HG03575 (cell line): ENCODE data around the gene RAC2.

Experiments
- ATAC-seq: cut with Tn5 transposase; IDR thresholded peaks from one replicate; pipeline ENCODE4 v1.9.1; 2021; ENCODE audit not compliant: unreplicated experiment, insufficient number of reproducible peaks, low FRiP score; ENCODE audit errors: extremely low read depth

RAC2 gene

DNA sequence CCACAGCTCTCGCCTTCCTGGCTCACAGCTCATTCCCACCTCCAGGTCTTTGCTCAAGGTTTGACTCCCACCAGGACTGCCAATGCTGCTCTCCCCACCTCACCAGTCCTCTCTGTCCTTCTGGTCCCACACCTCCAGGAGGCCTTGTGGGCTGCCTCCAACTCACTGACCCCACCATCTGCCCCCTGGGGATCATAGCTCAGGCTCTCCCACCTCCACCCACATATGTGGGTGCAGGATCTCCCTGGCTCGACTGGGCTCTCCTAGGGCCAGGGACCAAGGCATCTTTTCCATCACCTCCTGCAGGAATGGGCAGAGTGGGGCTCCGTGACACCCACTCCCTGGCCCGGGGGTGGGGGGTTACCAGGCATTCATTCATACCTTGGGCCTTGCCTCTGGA lies 18.0 kb downstream of the RAC2 start:
- ATAC-seq = no peak

DNA sequence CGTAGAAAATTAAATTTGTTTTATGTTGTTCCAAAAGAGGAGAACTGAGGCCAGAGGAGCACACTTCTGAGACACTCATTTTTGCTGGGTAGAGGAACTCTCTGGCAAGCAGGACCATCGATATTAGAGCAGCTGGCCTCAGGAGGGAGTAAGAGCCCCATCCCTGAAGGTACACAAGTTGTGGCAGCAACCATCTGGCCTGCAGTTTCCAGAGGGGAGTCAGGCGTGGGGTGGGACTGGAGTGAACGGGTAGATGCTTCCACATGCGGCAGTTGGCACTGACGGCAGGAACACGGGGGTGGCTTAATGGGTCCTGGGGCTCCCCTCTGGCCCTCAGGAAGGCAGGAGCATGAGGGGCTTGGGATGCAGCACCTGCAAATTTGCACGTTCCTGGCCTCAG lies 18.6 kb downstream of the RAC2 start:
- ATAC-seq = no peak

DNA sequence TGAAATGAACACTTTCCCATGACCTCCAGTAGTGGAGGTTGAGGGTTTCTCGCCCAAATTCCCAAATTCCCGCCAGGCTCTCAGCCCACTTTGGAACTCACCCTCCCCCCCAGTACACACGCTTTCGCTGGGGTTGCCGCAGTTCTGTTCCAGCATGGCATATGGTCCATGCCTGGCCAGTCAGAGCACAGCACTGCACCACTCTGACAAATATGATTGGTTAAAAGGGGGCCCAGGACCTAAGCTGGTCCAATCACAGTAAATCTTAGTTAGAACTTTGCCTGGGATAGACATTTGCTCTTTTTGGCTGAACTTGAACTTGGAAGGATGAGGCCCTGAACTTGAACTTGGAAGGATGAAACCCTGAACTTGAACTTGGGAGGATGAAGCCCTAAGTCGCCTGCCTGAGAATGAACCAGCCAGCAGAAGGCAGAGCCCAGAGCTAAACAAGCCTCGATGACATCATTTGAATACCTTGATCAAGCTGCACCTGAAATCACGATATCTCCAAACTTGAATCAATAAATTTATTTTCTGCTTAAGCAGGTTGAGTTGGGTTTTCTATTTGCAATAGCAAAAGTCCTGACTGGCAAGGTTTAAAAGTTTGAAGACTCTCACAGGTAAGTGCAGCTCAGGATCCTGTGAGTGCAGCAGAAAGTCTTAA lies 19.2 kb downstream of the RAC2 start:
- no peak for ATAC-seq

DNA sequence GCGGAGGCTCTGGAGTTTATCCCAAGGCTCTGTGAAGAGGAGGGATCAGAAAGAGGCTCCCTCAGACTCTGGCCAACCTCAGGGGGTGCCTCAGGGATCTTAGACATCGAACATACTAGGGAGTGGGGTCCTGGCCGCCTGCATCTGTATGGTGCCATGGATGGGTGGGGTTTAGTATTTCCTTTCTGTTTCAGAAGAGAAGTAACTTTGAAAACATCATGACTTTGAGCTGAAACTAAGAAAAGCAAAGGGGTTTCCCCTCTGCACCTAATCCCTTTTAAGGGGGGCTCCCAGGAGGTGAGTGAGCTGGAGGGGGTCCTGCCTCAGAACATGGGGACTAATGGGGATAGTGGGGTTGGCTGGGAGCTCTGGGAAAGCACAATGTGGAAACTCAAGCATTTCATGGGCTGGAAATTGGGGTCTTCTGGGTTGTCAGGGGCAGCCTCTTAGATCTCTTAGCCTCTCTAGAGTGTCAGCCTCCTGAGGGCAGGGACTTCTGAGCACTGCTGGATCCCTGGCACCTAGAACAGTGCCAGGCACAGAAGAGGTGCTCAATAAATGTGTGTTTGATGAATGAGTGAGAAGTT lies 20.0 kb downstream of the RAC2 start:
- no peak for ATAC-seq

DNA sequence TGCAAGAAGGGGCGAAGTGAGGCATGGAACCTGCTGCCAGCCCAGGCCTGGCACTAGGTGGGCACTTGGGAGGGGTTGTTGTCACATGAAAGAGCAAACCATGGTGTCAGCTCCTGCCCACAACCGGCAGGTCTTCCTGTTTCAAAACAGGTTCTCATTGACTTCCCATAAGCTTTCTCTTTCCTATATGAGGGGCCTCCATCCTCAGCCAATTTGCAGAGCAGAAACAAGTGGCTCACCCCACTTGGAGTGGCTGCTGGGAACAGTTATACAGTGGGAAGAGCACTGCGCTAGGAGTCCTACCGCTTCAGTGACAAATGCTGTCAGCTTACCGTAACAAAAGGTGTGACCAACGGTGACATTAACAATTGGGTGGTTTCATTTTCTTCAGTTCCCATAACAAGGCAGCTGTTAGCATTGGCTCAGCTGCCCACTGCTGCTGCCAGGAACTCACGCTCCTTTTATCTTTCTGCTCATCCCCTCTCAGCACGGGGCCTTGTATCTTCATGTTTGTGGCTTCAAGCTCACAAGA lies 21.6 kb downstream of the RAC2 start:
- ATAC-seq = no peak

DNA sequence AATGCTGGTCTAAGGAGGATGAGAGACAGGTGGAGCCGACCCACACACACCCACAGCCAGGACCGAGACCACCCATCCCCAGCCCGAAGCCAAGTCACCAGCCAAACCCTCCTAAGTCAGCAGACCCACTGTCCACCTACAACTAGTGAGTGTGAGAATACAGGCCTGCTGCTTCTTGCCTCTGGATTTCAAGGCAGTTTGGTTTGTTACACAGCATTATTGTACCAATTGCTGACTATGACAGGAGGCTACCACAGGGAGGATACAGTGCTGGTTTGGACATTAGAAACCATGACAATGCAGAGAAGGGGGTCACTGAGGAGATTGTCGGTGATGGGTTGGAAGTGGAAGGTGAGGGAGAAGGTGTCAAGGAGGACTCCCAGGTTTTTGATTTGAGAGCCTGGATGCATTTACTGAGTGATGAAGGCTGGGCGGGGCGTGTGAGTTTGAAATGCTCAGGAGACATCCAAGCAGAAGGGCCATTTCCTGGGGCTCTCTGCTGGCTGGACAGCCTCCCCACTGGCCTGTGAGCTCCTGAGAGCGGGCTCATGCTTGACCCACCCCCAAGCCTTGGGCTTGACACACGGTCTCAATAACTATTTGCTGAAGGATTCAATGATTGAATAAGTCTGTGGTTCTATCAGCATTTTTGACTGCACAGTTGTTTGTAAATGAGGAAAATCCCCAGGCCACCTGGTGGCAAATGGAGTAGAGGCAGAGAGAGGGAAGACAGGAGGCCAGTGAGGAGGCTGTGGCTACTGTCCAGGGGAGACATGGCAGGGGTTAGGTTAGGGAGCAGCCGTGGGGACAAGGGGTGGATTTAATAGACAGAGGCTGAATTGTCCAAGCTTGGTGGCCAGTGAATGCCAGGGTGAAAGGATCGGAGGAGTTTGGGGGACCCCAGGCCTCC lies 22.4 kb downstream of the RAC2 start:
- ATAC-seq = no peak

DNA sequence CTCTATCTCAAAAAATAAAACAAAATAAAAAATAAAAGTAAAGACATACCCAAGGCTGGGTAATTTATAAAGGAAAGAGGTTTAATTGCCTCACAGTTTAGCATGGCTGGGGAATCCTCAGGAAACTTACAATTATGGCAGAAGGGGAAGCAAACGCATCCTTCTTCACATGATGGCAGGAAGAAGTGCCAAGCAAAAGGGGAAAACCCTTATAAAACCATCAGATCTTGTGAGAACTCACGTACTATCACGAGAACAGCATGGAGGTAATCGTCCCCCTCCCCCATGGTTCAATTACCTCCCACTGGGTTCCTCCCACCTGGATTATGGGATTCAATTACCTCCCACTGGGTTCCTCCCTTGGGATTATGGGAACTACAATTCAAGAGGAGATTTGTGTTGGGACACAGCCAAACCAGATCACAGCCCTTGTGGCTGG lies 23.5 kb downstream of the RAC2 start:
- ATAC-seq = no peak

DNA sequence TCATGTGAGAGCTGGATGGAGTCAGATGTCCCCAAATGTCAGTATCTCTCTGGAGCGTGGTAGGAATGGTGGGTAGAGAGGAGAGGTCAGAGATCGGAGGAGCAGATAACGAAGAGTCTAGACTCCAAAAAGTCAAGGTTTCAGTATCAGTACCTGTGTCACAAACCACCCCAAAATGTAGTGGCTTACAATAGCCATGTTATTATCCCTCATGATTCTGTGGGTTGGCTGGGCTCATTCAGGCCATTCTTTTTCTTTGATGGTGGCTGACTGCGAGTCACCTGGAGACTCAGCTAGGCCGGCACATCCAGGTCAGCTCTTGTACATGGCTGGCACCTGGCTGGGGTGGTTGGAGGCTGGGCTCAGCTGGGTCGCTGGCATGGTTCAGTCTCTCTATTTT lies 24.5 kb downstream of the RAC2 start:
- no peak for ATAC-seq

DNA sequence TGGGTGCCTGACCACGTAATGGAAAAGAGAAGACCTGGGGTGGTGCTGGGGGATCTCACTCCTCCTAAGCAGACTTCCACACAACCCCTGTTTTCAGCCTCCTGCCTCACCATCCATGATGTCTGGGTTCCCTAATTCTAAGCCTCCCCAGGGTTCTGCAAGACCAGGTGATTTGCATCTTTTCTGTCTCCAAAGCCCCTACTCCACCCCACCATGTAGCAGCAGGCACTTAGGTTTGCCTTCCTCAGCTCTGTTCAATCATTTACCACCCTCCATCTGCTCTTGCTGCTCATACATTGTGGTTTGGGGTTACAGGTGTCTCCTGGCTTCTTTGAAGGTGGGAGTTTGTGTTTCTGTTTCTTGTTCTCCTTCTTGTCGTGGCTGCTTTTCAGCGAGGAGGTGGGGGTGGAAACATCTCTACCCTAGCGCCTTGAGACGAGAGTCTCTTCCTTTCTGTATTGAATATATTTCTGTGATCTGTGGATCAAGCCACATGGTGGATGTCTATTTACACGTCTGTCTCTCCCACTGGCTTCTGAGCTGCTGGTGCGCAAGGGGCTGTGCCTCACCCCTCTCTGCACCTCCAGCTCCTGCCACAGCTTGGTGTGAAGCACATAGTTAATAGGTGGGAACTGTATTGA lies 25.2 kb downstream of the RAC2 start:
- peak; percentile 62 for ATAC-seq

DNA sequence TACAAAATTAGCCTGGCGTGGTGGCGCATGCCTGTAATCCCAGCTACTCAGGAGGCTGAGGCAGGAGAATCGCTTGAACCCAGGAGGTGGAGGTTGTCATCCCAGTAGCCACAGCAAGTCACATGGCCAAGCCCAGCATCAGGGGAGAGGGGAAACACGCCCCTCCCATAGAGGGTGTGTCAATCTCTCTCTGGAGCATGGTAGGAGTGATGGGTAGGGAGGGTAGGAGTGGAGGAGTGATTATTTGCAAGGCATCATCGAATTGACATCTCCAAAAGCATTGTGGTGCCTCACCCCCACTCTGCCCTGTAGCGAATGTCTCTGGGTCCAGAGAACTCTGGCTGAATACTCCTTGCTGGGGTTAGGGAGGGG lies 25.7 kb downstream of the RAC2 start:
- ATAC-seq = no peak

DNA sequence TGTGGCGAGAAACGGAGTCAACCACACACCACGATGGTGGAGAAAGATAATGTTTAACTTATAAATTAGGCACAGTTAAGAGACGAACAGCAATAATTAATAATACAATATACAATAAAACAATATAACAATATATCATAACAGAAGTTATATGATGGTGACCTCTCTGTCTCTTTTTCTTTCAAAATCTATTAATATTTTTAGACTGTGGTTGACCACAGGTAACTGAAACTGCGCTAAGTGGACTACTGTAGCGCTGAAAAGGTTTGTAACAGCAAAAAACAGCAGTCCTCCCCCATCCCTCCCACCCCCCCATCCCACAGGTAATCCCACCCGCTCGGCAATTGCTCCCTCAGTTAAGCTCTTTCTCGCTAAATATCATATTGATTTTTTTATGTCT lies 28.2 kb downstream of the RAC2 start:
- ATAC-seq = no peak

DNA sequence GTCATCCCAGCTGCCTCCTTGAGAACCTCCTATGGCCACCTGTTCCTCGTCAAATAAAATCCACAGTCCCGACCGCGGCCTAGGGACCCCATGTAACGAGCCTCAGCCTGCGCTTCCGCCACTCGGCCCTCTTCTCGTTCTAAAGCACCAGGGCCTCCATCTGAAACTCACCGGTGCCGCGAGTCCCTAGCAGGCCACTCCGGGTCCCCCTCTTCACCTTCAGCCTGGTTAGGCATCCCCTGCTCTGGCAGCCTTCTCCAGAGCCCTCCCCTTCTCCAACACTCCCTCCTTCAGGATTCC lies 29.4 kb downstream of the RAC2 start:
- no peak for ATAC-seq

DNA sequence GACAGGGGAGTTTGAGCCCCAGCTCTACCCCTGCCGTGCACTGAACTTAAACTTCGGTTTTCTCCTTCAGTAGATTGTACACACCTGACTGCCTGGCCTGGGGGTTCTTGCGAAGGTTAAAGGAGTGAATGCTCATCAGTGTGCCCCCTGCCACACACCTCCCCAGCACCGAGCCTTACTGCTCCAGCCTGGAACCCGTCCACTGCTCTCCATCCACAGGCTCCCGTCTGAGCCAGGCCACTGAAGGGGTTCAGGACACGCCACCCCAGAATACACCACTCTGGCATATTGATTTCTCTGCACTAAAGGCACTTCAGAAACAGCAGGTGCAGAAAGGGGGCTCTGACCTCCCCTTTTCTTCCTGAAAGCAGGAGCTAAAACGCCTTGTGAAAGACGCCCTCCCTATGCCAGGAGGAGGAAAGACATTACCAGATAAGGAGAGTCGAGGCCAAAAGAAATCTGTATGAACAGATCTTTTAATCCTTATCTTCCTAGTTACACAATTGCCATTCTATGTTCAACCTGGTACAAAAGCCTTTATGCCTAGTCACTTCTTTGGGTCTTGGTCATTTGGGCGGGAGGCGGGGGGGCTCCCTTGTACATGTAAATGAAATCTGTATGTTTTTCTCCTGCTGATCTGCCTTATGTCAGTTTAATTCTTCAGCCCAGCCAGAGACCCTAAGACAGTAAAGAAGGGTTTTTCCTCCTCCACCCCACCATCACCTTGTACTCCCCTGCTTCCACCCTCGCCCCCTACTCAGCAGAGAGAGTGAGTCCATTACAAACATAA lies 29.9 kb downstream of the RAC2 start:
- no peak for ATAC-seq

DNA sequence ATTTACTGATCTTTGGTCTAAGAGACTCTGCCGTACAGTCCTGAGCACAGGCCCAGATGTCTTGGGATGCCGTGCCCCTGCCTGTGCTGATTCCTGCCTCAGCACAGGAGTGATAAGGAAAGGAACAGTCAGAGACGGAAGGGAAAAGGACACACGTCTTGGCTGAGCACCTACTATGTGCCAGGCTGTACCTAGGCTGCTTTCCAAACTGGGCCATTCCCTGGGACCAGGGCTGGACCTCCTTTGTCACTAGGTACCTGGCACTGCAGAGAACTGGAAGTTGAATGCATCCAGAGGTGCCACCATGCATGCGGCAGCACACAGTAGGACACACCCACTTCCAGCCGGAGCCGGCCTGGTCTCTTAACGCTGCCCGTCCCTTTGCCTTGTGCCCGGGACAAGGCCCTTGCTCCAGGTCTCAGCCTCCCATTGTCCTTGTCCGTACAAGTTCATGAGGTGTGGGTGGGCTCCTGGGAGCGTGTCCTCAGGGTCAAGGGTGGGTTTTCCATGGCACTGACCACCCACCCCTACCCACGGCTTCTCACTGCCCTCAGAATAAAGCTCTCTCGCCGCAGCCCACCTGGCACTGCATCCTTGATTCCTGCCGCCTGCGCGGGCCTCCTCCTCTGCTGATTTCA lies 30.7 kb downstream of the RAC2 start:
- ATAC-seq = no peak

DNA sequence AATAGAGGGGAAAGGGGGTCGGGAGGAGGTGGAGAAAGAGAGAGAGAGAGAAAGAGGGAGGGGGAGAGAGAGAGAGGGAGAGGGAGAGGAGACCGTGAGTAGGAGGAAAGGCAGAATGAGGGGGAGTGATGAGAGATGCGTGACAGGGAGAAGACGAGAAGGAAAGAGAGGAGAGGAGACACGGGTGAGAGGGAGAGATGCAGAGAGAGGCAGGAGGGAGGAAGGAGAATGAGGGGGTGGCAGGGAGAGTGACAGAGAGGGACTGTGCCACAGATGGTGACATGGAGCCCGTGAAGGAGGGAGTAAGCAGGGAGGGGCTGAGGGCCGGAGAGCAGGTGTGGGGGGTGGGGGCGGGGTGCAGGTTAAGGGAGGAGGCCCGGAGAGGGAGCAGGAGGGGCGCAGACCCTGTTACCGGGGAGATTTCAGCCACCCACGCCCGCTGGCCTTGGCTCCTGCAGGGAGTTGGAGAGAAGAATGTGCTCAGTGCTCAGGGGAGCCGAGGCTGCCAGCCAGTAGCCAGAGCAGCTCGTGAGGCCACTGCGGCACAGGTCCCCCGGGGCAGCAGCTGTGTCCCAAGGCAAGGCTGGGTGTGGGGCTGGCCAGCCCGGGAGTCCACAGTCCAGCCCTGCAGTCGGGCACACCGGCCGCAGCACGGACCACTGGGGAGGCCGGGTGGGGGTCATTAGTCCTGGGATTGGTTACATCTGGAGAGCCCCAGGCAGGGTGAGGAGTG lies 31.7 kb downstream of the RAC2 start, which contains the start of gene SSTR3:
SSTR3 (minus strand) TSS at position 304 of the 733 bp plus-strand sequence. CDS start 4,674 bp downstream, outside the sequence.
- no peak for ATAC-seq

DNA sequence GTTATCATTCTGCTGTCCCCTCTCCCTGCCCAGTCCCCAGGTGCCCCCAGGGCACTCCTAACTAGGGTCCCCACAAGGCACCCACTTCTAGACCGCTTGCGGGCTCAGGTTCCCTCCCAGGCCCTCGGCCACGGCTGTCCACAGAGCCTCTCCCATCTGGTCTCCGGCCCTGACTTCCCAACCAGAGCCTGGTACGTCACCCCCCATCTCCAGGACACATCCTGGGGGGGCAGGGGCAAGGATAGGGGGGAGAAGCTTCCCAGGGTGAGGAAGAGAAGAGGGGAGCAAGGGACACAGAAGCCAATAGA lies 32.2 kb downstream of the RAC2 start:
- ATAC-seq = no peak

DNA sequence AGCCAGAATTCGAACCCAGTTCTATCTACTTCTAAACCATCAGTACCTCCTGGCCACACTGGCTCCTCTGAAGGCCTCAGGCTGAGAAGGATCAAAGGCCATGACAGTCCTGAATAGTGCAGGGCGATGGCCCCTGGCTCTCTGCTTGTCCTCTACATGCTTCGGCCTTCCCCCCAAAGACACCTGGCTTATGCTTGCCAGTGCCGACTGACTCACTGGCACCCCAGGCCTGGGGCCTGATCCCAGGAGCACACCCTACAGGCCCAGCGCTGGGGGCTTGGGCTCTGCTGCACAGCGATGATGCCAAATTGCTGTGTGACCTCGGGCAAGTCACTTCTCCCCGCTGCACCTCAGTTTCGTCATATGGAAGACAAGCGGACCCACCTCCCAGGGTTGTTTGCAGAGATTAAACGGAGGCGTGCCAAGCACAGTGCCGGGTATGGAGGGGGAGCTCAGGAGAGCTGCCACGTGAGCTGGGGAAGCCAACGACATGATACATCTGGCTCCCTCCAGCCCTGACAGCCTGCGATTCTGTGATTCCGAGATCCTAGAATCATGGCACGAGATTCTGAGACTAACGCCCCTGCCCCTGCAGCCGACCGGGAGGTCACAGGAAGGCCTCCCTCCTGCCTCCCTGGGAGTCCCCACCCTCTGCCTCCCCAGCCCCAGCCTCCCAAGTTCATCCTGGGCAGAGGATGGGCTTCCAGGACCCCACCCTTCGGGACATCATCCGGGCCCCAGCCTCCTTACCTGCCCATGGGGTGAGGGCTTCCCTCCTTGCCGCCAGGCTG lies 32.8 kb downstream of the RAC2 start:
- no peak for ATAC-seq
